CD4-positive, alpha-beta T cell treated with Interleukin-12 subunit alpha and Interleukin-12 subunit beta, for 1 hour (primary cell): ENCODE measurements around the gene TMEM100.

ENCODE experiments used
- DNase-seq: peaks from one replicate; pipeline ENCODE4 v3.0.0-alpha.2; 2020

Gene TMEM100

GRCh38 chr17:55743103-55743679 lies 20.5 kb upstream of the TMEM100 start:
- DNase-seq = no peak

- DNase-seq = no peak
Observed at GRCh38 chr17:55742272-55743102, 19.8 kb upstream of the TMEM100 start.

- DNase-seq = no peak
Observed at GRCh38 chr17:55741356-55741700, 18.7 kb upstream of the TMEM100 start.

DNA sequence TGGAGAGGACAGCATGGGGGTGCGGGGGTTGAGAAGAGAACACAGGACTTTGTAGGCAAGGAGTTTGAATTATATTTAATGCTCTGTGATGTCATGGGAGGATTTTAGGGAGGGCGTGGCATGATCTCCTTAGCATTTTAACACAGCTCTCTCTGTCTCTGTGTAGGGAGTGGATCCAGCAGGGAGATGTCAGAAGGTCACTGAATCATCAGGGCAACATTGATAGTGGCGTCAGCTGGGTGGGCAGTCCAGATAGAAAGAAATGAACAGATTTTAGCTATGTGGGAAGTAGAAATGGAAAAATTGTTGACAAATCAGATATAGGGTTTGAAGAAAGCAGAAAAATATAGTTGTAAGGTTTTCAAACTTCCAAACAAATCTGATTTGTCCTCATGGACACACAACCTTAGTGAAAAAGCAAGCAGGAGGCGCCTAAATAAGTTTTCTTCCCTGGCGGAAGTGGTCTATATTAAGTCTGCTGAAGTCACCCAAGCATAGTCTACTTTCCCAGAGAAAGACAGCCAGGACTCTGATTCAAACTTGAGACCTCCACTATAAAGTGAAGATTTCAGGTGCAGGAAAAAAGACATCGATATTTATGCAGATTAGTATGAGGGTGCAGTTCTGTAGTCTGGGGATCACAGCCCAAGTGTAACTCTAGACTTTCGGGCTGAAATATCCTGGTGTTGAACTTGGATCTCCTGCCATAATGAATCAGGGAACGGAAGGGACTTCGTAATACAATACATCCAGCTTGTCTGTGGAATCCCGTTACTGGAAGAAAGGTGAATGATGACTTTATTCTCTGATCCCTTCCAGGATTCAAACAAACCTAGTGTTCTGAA lies 18.1 kb upstream of the TMEM100 start:
- DNase-seq = no peak

DNA sequence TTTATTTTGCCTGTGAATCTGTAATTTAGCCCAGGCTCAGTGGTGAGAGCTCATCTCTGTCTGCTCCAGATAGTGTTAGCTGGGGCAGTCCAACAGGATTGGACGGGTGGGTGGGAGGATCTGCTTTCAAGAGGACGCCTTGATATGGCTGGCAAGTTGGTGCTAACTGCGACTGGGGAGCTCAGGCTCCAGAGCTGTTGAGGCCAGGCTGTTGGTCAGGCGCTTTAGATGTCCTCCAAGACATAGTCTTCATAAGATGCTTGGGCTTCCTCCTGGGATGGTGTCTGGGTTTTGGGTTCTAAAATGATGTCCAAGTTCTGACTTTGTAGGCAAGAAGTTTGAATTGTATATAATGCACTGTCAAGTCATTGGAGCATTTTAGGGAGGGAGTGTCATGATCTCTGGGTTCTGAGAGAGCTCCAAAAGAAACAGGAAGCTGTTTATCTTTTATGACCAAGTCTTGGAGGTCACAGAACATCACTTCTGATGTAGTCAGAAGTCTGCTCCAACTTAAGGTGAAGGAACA lies 15.4 kb upstream of the TMEM100 start:
- DNase-seq = no peak

DNA sequence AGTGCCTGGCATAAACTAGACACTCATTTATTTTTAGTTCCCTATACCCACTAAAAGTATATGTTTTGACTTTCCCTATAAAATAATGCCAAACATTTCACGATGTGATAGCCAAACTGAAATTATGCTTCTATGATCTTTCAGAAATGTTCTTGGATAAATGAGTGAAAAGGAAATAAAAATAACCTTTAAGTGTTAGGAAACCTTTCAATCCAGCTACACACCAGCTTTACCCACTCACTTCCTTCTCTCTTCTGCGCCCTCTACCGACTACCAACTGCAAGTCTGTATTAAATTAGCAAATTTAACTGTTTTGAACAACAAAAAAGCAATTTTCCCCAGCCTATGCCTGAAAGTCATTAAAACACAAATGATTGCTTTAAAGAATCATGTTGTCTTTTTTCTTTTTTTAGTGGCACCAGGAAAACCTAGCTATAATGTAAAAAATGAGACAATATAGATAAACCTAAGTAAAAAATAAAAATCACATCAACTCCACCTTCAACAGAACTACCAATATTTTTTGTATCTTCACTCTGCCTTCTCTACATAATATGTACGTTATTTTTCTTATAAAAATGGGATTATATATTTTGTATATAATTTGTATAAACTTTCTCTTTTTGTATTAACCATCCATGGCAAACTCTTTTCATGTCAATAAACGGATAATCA lies 13.2 kb upstream of the TMEM100 start:
- peak; percentile 24 for DNase-seq

DNA sequence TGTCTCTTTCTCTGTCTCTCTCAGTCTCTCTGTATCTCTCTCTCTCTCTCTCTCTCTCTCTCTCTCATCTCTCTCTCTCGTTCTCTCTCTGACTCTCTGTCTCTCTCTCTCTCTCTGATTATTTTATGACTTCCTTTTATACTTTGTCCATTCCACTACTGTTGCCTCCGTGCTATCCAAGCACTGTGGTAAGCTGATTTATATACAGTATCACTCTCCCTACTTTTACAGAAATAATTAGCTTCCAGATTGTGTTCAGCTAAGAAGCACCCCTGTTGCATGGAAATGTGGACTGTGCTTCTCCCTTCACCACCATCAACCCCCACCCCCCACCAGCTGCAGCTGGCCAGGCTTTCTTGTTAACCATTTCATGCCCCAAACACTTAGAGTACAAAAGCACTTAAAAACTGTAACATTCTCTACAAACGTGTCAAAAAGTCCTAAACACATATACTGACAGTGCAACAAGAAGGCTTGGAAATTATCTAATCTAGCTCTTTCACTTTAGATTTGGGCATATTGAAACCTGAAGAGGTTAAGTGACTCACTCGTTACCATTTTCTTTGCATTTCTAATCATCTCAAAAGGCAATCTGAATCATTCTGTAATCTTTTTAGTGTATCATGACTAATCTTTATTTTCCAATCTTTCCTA lies 11.6 kb upstream of the TMEM100 start:
- DNase-seq = no peak

GRCh38 chr17:55731586-55732250 lies 9.1 kb upstream of the TMEM100 start:
- DNase-seq = no peak

DNA sequence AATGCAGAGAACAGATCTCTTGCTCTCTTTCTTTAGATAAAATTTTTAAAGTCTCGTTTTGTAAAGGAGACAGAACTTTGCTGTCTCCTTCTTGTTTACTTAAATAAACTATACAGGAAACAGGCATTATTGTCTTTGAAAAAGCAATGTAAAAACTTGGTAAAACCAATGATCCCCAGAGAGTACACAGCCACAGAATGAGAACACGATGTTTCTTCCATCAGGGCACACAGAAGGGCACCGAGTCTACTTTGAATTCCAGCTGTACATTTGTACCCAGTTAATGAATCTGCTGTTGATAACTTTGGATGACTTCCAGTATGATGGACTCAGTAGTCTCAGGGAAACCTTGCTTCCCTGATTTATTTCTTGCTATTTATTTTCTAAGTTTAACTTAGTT lies 8.1 kb upstream of the TMEM100 start:
- no peak for DNase-seq

DNA sequence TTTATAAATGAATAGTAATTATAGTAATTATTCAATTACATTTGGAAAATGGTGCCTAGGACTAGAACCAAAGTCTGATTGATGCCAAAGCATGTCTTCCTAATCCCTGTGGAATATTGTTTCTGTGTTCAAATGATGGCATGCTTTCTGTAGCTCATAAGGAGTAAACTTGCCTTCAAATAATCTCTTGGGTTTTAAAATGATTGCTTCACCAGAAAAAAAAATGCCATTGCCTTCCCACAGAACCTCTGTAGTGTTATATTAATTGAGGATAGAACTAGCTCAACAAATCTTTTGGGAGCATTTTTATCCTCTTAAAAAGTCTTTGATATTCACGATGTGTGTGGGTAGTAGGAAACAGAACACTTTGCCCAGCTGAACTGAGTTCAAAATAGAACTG lies 7.7 kb upstream of the TMEM100 start:
- DNase-seq = no peak

- DNase-seq = no peak
Observed at GRCh38 chr17:55729484-55729883, 6.8 kb upstream of the TMEM100 start.

DNA sequence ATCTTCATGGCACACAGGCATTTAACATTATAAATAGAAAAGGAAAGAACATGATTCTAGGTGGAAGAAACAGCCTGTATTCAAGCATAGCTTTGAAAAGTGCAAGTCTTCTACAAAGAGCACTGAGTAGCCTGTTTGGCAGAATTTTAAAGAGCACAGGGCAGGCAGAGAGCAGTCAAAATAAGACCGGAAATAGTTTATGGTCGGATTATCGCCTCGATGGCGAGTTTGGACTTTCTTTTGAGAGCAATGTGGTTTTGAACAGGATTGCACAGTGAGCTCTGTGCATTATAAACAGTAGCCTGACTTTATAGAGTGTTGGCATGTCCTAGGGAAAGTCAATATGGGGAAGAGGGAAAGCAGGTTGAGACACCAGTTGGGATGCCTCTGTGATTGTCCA lies 6.2 kb upstream of the TMEM100 start:
- DNase-seq = no peak

DNA sequence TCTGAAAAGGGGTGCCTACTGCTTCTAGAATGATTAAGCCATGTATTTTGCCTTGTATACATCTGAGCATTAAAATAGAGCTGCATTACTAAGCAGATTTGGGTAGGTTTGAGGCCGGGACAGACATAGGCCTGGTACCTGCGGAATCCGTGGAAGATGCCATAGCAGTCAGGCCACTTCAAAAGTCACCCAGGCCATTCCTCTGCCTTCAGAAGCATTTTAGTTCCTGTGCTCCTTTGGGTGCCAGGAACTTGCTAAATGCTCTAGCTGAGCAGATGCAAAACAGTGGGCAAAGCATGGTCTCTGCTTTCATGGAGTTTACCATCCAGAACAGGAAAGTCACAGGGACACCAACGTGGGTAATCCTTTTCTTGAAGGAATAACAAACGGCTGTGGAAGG lies 5.7 kb upstream of the TMEM100 start:
- DNase-seq = no peak

DNA sequence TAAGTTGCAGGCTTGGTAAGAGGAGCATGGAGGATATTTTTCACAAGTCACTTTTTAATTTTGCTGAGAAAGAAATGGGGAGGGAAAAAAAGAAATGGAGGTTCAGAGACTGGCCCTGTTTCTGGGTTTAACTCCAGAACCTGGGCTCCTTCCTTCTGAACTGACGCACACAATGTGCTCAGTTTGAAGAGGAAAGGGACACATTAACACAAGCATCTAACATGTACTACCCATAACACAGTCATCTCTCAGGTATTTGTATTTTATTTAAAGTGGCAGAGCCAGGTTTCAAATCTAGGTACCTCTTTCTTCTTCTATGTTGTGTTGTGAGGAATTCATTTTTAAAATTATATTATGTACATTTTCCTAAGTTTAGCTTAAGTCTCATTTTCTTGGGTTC lies 5.3 kb upstream of the TMEM100 start:
- no peak for DNase-seq

DNA sequence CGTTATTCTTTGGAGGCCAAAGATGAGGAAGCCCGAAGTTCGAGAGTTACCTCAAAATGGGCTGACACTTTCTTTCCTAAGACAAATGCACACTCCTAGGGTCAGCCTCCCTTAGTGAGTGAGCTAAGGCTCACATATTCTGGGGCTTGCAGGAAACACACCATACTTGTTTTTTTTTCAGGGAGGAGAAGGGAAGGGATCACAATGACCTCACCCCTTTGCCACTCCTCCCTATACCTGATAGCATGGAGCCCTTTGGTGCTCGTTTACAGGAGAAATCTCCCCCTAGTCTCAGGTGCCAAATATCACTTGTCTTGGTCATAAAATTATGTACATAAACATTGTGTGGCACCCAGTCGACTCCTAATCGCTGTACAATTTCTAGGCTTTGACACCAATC lies 4.6 kb upstream of the TMEM100 start:
- DNase-seq = no peak

DNA sequence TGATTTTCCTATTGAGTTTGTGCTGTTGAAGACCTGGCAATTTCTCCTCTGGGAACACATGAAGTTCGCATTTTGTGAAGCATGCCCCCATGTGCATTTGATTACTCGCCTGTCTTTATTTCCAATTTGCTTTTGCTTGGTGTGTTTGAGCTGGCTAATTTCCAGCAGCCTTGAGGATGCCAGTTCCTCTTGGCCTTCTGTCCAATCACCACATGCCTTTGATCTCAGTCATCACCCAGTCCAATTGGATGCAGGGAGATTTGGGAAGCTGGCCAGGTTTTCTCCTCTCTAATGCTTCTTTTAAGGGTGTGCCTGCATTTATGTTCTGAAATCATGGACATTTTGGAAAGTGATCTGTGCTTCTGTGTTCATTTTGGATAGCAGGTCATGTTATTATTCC lies 3.8 kb upstream of the TMEM100 start:
- no peak for DNase-seq

DNA sequence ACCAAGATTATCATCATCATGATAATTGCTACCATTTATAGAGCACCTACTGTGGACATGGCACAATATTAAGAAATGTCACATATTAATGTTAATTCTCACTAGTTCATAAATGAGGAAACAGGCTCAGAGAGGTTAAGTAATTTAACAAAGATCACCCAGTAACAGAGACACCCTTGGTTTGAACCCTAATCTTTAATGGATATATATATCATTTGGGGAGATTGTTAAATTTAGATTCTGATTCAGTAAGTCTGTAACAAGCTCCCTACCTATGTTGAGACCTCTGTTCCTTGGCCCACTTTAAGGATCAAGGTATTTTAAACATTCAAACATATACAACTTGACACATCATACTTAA lies 804 bp upstream of the TMEM100 start:
- no peak for DNase-seq

DNA sequence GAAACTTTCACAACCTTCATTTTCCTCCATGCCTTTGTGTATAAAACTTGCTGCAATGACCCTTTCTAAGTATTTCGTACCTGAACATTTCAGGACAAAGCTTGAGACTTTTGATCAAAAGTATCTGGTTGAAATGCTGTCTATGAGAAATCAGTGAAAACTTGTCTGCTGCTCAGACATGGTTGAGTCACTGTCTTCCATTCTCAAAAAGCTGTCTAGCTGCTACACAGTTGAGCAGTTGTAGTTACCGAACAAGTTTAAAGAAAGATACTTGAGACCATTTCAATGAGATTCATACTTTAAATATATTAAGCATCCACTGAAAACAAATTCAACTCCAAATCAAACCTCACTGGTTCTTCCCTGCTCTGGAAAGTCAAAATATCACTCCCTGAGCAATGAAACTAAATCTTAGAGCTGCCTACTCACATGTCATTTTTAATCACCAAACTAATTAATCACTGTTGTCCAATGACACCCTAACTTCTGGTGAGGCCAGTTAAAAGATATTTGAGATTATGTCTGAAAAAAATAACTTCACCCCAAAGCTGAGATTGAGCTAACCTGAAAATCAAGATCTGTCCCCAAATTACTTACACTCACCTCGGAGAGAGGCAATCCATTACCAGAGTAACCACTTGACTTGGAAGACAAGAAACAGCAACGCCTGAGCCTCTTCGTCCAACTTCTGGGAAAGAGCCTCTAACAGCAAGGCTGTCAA lies 488 bp downstream of the TMEM100 start:
- DNase-seq = no peak

DNA sequence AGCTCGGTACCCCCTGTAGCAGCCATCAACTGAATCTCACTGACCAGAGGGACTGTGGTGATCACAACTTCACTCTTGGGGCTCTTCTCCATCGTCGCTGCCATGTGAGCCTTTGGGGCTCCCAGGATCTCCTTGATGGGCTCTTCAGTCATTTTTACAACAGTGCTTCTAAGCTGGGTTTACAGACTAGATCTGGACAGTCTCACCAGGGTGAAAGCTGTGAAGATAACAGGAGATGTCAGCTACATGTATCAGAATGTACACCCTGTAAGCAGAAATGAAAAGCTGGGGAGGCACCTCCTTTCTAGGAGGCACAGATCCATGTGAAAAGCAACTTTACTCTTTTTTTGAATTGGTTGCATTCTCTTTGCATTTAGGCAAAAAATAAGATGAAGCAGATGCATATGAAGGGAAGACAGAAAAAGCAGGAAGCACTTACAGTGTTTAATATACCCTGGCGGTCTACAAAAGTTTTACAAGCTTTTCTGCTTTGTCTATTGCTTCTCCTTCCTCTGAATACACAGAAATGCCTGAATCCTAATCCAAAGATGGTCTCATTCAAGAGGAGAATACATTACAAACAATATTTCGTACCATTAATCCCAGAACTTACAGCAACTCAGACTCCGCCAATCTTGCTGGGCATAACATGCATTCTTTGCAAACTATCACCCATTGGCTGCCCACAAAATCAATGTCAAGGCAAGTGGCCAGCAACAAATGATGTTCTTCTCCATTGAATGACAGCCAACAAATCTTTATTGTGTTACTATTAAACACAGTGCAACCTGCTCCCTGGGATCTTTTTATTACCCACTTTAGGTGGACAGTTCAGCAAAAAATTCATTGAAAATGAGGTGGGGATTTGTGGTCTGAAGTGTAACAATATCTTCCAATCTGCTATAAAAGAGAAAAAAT lies 1.5 kb downstream of the TMEM100 start:
- no peak for DNase-seq
